Cerebellar cortex (tissue), 1 donor: ENCODE results near the gene LNX1.

Experiments used
- DNase-seq: peaks from one replicate; pipeline ENCODE4 v3.0.0-alpha.2; 2015; ENCODE audit warnings: low spot score

LNX1 gene

GRCh38 chr4:53572600-53572994, 18.7 kb downstream of the LNX1 start:
- no peak for DNase-seq

- DNase-seq, result no peak
These were observed 19.2 kb downstream of the LNX1 start for GRCh38 chr4:53571936-53572599.

- no peak for DNase-seq
These were observed 27.5 kb downstream of the LNX1 start for GRCh38 chr4:53563824-53564223.

- DNase-seq, result no peak
These were observed 28.9 kb downstream of the LNX1 start for GRCh38 chr4:53562409-53562808.

- DNase-seq, result no peak
These were observed 32.2 kb downstream of the LNX1 start for GRCh38 chr4:53559021-53559620.

GRCh38 chr4:53558065-53558801, 33.1 kb downstream of the LNX1 start:
- DNase-seq, result peak; percentile 93

GRCh38 chr4:53557669-53558064, 33.6 kb downstream of the LNX1 start:
- no peak for DNase-seq

- peak; percentile 63 for DNase-seq
These were observed 34.6 kb downstream of the LNX1 start for GRCh38 chr4:53556651-53557050.

- DNase-seq, result no peak
These were observed 37.6 kb downstream of the LNX1 start for GRCh38 chr4:53553486-53554210.

- DNase-seq, result no peak
These were observed 38.6 kb downstream of the LNX1 start for GRCh38 chr4:53552711-53553110.

- DNase-seq, result no peak
These were observed 39.3 kb downstream of the LNX1 start for GRCh38 chr4:53551958-53552357.

- no peak for DNase-seq
These were observed 39.9 kb downstream of the LNX1 start for GRCh38 chr4:53551281-53551864.

- no peak for DNase-seq
These were observed 42.6 kb downstream of the LNX1 start for GRCh38 chr4:53548662-53549061.

- DNase-seq, result no peak
These were observed 43.3 kb downstream of the LNX1 start for GRCh38 chr4:53547983-53548382.

- no peak for DNase-seq
These were observed 45.2 kb downstream of the LNX1 start for GRCh38 chr4:53545942-53546581.

- no peak for DNase-seq
These were observed 46.0 kb downstream of the LNX1 start for GRCh38 chr4:53545273-53545672.

- no peak for DNase-seq
These were observed 47.7 kb downstream of the LNX1 start for GRCh38 chr4:53543561-53543960.

- DNase-seq, result no peak
These were observed 49.6 kb downstream of the LNX1 start for GRCh38 chr4:53541577-53542206.

GRCh38 chr4:53538756-53539155, 52.5 kb downstream of the LNX1 start:
- DNase-seq, result no peak

- no peak for DNase-seq
These were observed 53.7 kb downstream of the LNX1 start for GRCh38 chr4:53537606-53538005.

GRCh38 chr4:53536328-53536727, 55.0 kb downstream of the LNX1 start:
- DNase-seq, result no peak
